ENCODE measurements around the gene PREX1. TPM values are rescaled to one million over a fixed set of nuclear protein-coding genes. Genes with fewer than 3 reads are reported as not detected.
"Not testable (repeated sequence)": the region's sequence is repeated elsewhere in the genome, so short reads cannot be mapped to it uniquely, and the experiment has no call there.

Gene PREX1
- total RNA-seq, 1 donor from 2014 or later, result 17.7 TPM

DNA sequence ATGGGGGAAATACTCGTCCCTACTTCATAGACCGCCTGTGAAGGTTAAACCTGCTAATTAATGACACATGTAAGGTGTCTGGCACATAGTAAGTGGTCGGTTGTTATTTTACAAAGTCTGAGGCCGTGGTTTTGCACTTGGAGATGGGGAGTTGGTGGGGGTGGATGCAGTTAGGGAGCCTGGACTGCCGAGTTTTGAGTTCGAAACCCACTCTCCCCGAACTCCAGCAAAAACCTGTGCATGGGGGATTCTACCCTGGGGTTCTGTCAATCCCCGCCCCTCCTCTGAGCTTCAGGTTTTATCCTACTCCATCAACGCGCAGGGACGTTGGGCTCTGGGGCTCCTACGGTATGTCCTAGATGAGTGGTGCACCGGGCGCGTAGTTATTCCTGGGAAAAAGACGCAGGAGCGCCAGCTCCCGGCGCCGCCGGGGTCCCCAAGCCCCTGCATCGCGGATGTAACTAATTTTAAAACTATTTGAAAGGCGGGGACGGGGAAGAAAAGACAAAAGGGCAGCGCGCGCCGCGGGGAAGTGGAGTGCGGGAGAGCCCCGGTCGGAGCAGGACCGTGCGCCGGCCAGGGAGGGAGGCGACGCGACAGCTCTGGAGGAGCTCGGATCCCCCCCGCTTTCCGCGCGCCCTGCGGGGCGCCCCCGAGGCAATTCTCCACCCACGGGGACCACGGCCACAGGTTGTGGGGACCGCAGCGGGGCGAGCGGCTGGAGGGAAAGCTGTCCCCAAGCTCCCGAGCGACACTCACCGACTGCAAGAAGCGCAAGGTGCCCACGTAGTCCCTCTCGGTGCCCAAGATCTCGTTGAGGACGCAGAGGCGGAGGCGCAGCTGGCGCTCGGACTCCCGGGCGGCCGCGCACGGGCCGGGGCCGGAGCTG lies 672 bp downstream of the PREX1 start:
- Histone ChIP-seq H3K36me3 (no peaks in the 10 kb centered on the region), H3K4me3 (peak overlapping the region; percentile 65 to 76), H3K27me3 (no peaks in the 10 kb centered on the region), H3K9me3 (no peaks in the 10 kb centered on the region), H3K4me1 (peaks cover 31% of the 10 kb centered on the region), H3K27ac (peak overlapping the region; percentile 55)
- DNase-seq (ENCODE audit: extremely low spot score in 2 of 2), result no peak
- intact Hi-C loops (cut with DNase I), result no loop called here
- TF ChIP-seq, protein P1, sequence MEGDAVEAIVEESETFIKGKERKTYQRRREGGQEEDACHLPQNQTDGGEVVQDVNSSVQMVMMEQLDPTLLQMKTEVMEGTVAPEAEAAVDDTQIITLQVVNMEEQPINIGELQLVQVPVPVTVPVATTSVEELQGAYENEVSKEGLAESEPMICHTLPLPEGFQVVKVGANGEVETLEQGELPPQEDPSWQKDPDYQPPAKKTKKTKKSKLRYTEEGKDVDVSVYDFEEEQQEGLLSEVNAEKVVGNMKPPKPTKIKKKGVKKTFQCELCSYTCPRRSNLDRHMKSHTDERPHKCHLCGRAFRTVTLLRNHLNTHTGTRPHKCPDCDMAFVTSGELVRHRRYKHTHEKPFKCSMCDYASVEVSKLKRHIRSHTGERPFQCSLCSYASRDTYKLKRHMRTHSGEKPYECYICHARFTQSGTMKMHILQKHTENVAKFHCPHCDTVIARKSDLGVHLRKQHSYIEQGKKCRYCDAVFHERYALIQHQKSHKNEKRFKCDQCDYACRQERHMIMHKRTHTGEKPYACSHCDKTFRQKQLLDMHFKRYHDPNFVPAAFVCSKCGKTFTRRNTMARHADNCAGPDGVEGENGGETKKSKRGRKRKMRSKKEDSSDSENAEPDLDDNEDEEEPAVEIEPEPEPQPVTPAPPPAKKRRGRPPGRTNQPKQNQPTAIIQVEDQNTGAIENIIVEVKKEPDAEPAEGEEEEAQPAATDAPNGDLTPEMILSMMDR (IDR thresholded peaks at IDR 0.05), result no peak
- TF ChIP-seq POLR2A (IDR thresholded peaks at IDR 0.05) (no peak), POLR2AphosphoS5 (IDR thresholded peaks at IDR 0.05; ENCODE audit: insufficient read depth in 1 of 2, low read depth in 1 of 2) (no peak)

GRCh38 chr20:48826480-48826879 lies 1.3 kb downstream of the PREX1 start:
- DNase-seq (ENCODE audit: extremely low spot score in 2 of 2); H3K36me3 ChIP-seq; intact Hi-C loops (cut with DNase I); H3K9me3 ChIP-seq; H3K27me3 ChIP-seq: not testable (repeated sequence)
- peak overlapping the region; percentile 55 for H3K27ac ChIP-seq
- peaks cover 24% of the 10 kb centered on the region for H3K4me1 ChIP-seq
- H3K4me3 ChIP-seq, result peak overlapping the region; percentile 65 to 76

- no peak for DNase-seq (ENCODE audit: extremely low spot score in 2 of 2)
- Histone ChIP-seq H3K36me3 (no peaks in the 10 kb centered on the region), H3K27me3 (no peaks in the 10 kb centered on the region), H3K4me3 (peak overlapping the region; percentile 65 to 76), H3K27ac (peak overlapping the region; percentile 55), H3K9me3 (no peaks in the 10 kb centered on the region), H3K4me1 (peaks cover 20% of the 10 kb centered on the region)
- intact Hi-C loops (cut with DNase I), result no loop called here
- TF ChIP-seq, protein P1 (IDR thresholded peaks at IDR 0.05), result no peak
- TF ChIP-seq POLR2AphosphoS5 (IDR thresholded peaks at IDR 0.05; ENCODE audit: insufficient read depth in 1 of 2, low read depth in 1 of 2), result no peak
- no peak for TF ChIP-seq POLR2A (IDR thresholded peaks at IDR 0.05)
Observed at GRCh38 chr20:48826069-48826468, 1.7 kb downstream of the PREX1 start.

DNA sequence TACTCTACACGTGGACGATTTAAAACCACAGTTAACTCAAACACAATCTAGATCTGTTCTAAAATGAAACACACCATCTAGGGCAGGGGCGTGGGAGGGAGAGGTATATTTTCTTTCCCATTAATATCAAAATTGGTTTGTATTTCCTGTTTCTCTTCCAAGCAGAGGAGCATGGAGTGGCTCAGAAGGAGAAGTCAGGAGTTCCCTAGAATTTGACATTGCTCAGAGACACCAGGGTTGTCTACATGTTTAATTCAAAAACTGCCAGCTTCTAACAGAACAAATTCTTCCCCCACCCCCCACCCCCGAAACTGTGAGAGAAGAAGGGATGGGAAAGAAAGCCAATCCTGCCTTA lies 2.3 kb downstream of the PREX1 start:
- H3K36me3 ChIP-seq, result no peaks in the 10 kb centered on the region
- no peak for TF ChIP-seq POLR2AphosphoS5 (IDR thresholded peaks at IDR 0.05; ENCODE audit: insufficient read depth in 1 of 2, low read depth in 1 of 2)
- TF ChIP-seq, protein P1 (IDR thresholded peaks at IDR 0.05), result no peak
- TF ChIP-seq POLR2A (IDR thresholded peaks at IDR 0.05), result no peak
- peaks cover 20% of the 10 kb centered on the region for H3K4me1 ChIP-seq
- H3K9me3 ChIP-seq, result no peaks in the 10 kb centered on the region
- DNase-seq (ENCODE audit: extremely low spot score in 2 of 2), result no peak
- H3K27me3 ChIP-seq, result no peaks in the 10 kb centered on the region
- H3K4me3 ChIP-seq, result peak overlapping the region; percentile 65 to 76
- no peak overlapping the region for H3K27ac ChIP-seq
- intact Hi-C loops (cut with DNase I), result no loop called here

GRCh38 chr20:48824830-48825565 lies 2.8 kb downstream of the PREX1 start:
- no peak for DNase-seq (ENCODE audit: extremely low spot score in 2 of 2)
- Histone ChIP-seq H3K9me3 (no peaks in the 10 kb centered on the region), H3K4me1 (peaks cover 20% of the 10 kb centered on the region), H3K27me3 (no peaks in the 10 kb centered on the region), H3K36me3 (no peaks in the 10 kb centered on the region), H3K4me3 (no peak overlapping the region), H3K27ac (no peak overlapping the region)
- TF ChIP-seq, protein P1 (IDR thresholded peaks at IDR 0.05), result no peak
- TF ChIP-seq POLR2AphosphoS5 (IDR thresholded peaks at IDR 0.05; ENCODE audit: insufficient read depth in 1 of 2, low read depth in 1 of 2) (no peak), POLR2A (IDR thresholded peaks at IDR 0.05) (no peak)
- intact Hi-C loops (cut with DNase I), result no loop called here

Data from vagina (tissue), 2 donors.